Coronary artery (tissue), 2 donors: ENCODE measurements around the gene TNFSF12.

Experiments used
- DNase-seq: peaks from one replicate; pipeline ENCODE4 v3.0.0-alpha.2; 2017; ENCODE audit warnings: low spot score
- H3K27ac ChIP-seq, 2 donors: fragments of 200-600 bp; sonication (generic); one replicate each; pipeline ENCODE4 v1.5.1; 2016 to 2019
- H3K4me3 ChIP-seq: fragments of 200-600 bp; sonication (generic); 2 replicates; pipeline ENCODE4 v1.5.1; 2016; ENCODE audit warnings: mild to moderate bottlenecking, moderate library complexity
- CTCF ChIP-seq: fragments of 200-600 bp; sonication (generic); IDR thresholded peaks from one replicate; pipeline ENCODE4 v1.5.1; 2019; ENCODE audit warnings: antibody characterized with exemption

The TNFSF12 gene

GRCh38 chr17:7508145-7508544, 40.7 kb upstream of the TNFSF12 start:
- no peak overlapping the region for H3K4me3 ChIP-seq
- no peak for DNase-seq
- no peak for TF ChIP-seq CTCF
- H3K27ac ChIP-seq = no peak overlapping the region

GRCh38 chr17:7508846-7509245, 40.0 kb upstream of the TNFSF12 start:
- DNase-seq = no peak
- TF ChIP-seq CTCF = no peak
- Histone ChIP-seq H3K27ac (no peak overlapping the region), H3K4me3 (no peak overlapping the region)

GRCh38 chr17:7509937-7510336, 38.9 kb upstream of the TNFSF12 start:
- Histone ChIP-seq H3K4me3 (no peak overlapping the region), H3K27ac (no peak overlapping the region)
- no peak for TF ChIP-seq CTCF
- no peak for DNase-seq

- H3K27ac ChIP-seq = no peak overlapping the region
Observed at GRCh38 chr17:7511108-7511507, 37.8 kb upstream of the TNFSF12 start.

GRCh38 chr17:7512105-7512504, 36.8 kb upstream of the TNFSF12 start:
- Histone ChIP-seq H3K4me3 (no peak overlapping the region), H3K27ac (no peak overlapping the region)
- no peak for TF ChIP-seq CTCF
- no peak for DNase-seq

More at GRCh38 chr17:7511108-7511507, 37.8 kb upstream of the TNFSF12 start:
- no peak for DNase-seq
- no peak overlapping the region for H3K4me3 ChIP-seq
- TF ChIP-seq CTCF = no peak

- DNase-seq = no peak
- Histone ChIP-seq H3K27ac (no peak overlapping the region), H3K4me3 (no peak overlapping the region)
- no peak for TF ChIP-seq CTCF
Observed at GRCh38 chr17:7512824-7513540, 35.9 kb upstream of the TNFSF12 start.

GRCh38 chr17:7513850-7514419, 34.9 kb upstream of the TNFSF12 start:
- no peak overlapping the region for H3K4me3 ChIP-seq
- no peak for TF ChIP-seq CTCF
- no peak overlapping the region for H3K27ac ChIP-seq
- DNase-seq = no peak
